ENCODE measurements around the gene SWSAP1. TPM values are rescaled to one million over a fixed set of nuclear protein-coding genes. Genes with fewer than 3 reads are reported as not detected.

Gene SWSAP1
- total RNA-seq, 1 experiment from 2014 or later: 2.5 TPM

DNA sequence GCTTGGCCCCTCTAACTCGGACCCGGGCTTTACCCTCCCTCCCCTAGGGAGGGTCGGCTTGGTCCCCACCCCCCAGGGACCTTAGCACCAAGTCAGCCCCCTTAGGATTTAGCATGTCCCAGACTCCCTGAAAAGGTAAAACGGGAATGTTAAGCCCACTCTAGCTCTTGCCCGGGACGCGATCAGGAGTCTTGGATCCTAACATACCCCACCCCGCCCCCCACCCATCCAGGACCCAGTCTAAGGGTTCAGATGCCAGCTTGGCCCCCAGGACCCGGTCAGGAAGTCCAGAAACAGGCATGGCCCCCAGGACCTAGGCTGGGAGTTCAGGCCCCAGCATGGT, 9.2 kb downstream of the SWSAP1 start:
- Histone ChIP-seq H3K27me3 (ENCODE audit: insufficient read depth, low read length) (no peaks in the 10 kb centered on the region), H2AFZ (ENCODE audit: low read depth, low read length, poor library complexity, severe bottlenecking) (no peak overlapping the region), H3K4me2 (ENCODE audit: low read length) (peak overlapping the region; percentile 97), H3K27ac (ENCODE audit: low read depth, low read length) (peak overlapping the region; percentile 81), H4K20me1 (ENCODE audit: insufficient read depth) (no peaks in the 10 kb centered on the region), H3K79me2 (ENCODE audit: insufficient read depth, low read length) (0 out of 2 replicates have a peak, but pooled peaks cover 3% of the 10 kb centered on the region), H3K9me3 (ENCODE audit: control insufficient read depth in 1 of 2, insufficient read depth in 1 of 2, low read depth in 1 of 2, low read length in 2 of 2) (no peaks in the 10 kb centered on the region), H3K4me3 (replicated peaks in 1 of 2; ENCODE audit: low read depth in 1 of 2, low read length in 2 of 2) (peak overlapping the region; percentile 69 to 71), H3K36me3 (ENCODE audit: control insufficient read depth in 1 of 2, insufficient read depth in 2 of 2, low read length in 2 of 2) (no peaks in the 10 kb centered on the region), H3K9me2 (ENCODE audit: insufficient read depth) (no peaks in the 10 kb centered on the region), H3K9ac (ENCODE audit: low read length) (peak overlapping the region; percentile 79), H3K4me1 (ENCODE audit: control insufficient read depth in 1 of 2, insufficient read depth in 2 of 2, low read length in 2 of 2) (peaks cover 28 to 60% of the 10 kb centered on the region in 2 experiments)
- no TSS peak for BruUV-seq (replicated peaks)
- ChIA-PET CTCF (interaction anchor here (0.6 to 4.4 kb wide), 18 partner anchors 8 to 145 kb away, joined by 3 to 48 read pairs (median 4); partner anchors contain the start of genes CCDC159, ECSIT, ODAD3 and PRKCSH), RAD21 (ENCODE audit: low non-redundant PET in 1 of 2, low total read pairs in 2 of 2, uncharacterized antibody in 2 of 2, unreplicated experiment in 2 of 2) (interaction anchor here in 1 of 2 experiments (0.6 to 1.5 kb wide), 3 partner anchors 9 to 62 kb away, joined by 3 to 4 read pairs (median 3); partner anchors contain the start of gene SWSAP1), POLR2A (interaction anchor here (0.8 to 2.8 kb wide), 5 partner anchors 9 to 51 kb away, joined by 4 to 12 read pairs (median 6); partner anchors contain the start of genes CCDC159, ODAD3, PRKCSH and RGL3)
- TF ChIP-seq SP1 (IDR thresholded peaks at IDR 0.05; ENCODE audit: low read depth) (no peak), YY1 (IDR thresholded peaks at IDR 0.05; ENCODE audit: extremely low read depth, insufficient replicate concordance, low read depth, low read length) (no peak), EZH2phosphoT487 (IDR thresholded peaks at IDR 0.05; ENCODE audit: borderline replicate concordance) (no peak)
- no peak for ATAC-seq
- intact Hi-C loops (cut with micrococcal nuclease): loop anchor here (5.0 kb wide), 1 partner anchor 91 kb away; no protein-coding TSS in a partner anchor
- DNase-seq (ENCODE audit: low read depth, low spot score): no peak

GRCh38 chr19:11384778-11385129, 10.3 kb downstream of the SWSAP1 start:
- Histone ChIP-seq H3K9ac (ENCODE audit: low read length) (peak overlapping the region; percentile 79; the same call in 1 of the 2 replicates), H4K20me1 (ENCODE audit: insufficient read depth) (no peaks in the 10 kb centered on the region), H3K4me3 (replicated peaks in 1 of 2; ENCODE audit: low read depth in 1 of 2, low read length in 2 of 2) (no peak overlapping the region), H3K9me3 (ENCODE audit: control insufficient read depth in 1 of 2, insufficient read depth in 1 of 2, low read depth in 1 of 2, low read length in 2 of 2) (no peaks in the 10 kb centered on the region), H3K36me3 (ENCODE audit: control insufficient read depth in 1 of 2, insufficient read depth in 2 of 2, low read length in 2 of 2) (no peaks in the 10 kb centered on the region), H3K79me2 (ENCODE audit: insufficient read depth, low read length) (0 out of 2 replicates have a peak, but pooled peaks cover 3% of the 10 kb centered on the region), H3K27ac (ENCODE audit: low read depth, low read length) (peak overlapping the region; percentile 40), H3K27me3 (ENCODE audit: insufficient read depth, low read length) (no peaks in the 10 kb centered on the region), H3K4me1 (ENCODE audit: control insufficient read depth in 1 of 2, insufficient read depth in 2 of 2, low read length in 2 of 2) (peaks cover 17 to 49% of the 10 kb centered on the region in 2 experiments), H3K9me2 (ENCODE audit: insufficient read depth) (no peaks in the 10 kb centered on the region), H3K4me2 (ENCODE audit: low read length) (peak overlapping the region; percentile 97), H2AFZ (ENCODE audit: low read depth, low read length, poor library complexity, severe bottlenecking) (peak overlapping the region; percentile 56)
- ChIA-PET CTCF (interaction anchor here (1.1 to 4.4 kb wide), 4 partner anchors 9 to 98 kb away, joined by 3 to 48 read pairs (median 23); partner anchors contain the start of genes ODAD3, PRKCSH and RGL3), POLR2A (interaction anchor here (2.3 to 2.8 kb wide), 2 partner anchors 10 to 50 kb away, joined by 6 to 11 read pairs; partner anchors contain the start of genes ODAD3, PRKCSH and SWSAP1), RAD21 (ENCODE audit: low non-redundant PET in 1 of 2, low total read pairs in 2 of 2, uncharacterized antibody in 2 of 2, unreplicated experiment in 2 of 2) (interaction anchor here in 1 of 2 experiments (1.5 kb wide), 1 partner anchor 61 kb away, joined by 3 read pairs; no protein-coding TSS in a partner anchor)
- DNase-seq (ENCODE audit: low read depth, low spot score) (no peak), ATAC-seq (no peak)
- TF ChIP-seq JUND (IDR thresholded peaks at IDR 0.05) (no peak), ZFX (IDR thresholded peaks at IDR 0.05) (no peak), ATF3 (IDR thresholded peaks at IDR 0.05) (no peak), YY1 (IDR thresholded peaks at IDR 0.05; ENCODE audit: extremely low read depth, insufficient replicate concordance, low read depth, low read length) (no peak), ELF1 (IDR thresholded peaks at IDR 0.05; ENCODE audit: borderline replicate concordance, low read depth) (no peak), ZNF274 (IDR thresholded peaks at IDR 0.05; ENCODE audit: low read depth, low read length) (no peak), POLR2AphosphoS5 (IDR thresholded peaks at IDR 0.05; ENCODE audit: low read depth, low read length) (no peak), MAX (IDR thresholded peaks at IDR 0.05) (no peak)
- no TSS peak for BruUV-seq (replicated peaks)
- intact Hi-C loops (cut with micrococcal nuclease): loop anchor here (5.0 kb wide), 1 partner anchor 92 kb away; no protein-coding TSS in a partner anchor
